ENCODE data around the gene RAB21. TPM values are rescaled to one million over a fixed set of nuclear protein-coding genes. Genes with fewer than 3 reads are reported as not detected.
"Not testable (repeated sequence)": the region's sequence is repeated elsewhere in the genome, so short reads cannot be mapped to it uniquely, and the experiment has no call there.

Gene RAB21
- total and polyA plus RNA-seq, 11 donors, result 25.3 to 236 (median 193) TPM

DNA sequence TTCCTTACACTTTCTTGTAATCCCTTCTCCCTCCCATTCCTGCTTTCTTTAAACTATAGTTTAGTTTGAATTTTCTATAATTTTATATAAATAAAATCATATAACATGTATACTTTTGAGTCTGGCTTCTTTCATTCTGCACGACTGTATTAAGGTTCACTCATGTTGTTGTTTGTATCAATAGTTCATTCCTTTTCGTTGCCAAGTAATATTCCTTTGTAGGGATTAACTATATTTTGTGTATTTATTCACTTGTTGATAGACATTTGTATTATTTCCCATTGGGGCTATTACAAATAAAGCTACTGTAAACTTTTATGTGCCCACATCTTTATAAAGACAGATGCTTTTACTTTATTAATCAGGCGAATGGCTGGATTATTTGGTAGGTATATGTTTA is 45.5 kb downstream of the RAB21 start:
- WGBS, 4 donors, result 86 to 91% (median 89%) methylated on average over 3 of the region's 3 CpGs
- ATAC-seq, result no peak
- H3K9me3 ChIP-seq, result peaks cover 0 to 3% (median 0%) of the 10 kb centered on the region in 12 donors
- intact Hi-C loops (cut with DNase I), result no loop called here
- H3K4me1 ChIP-seq, result peaks cover 0 to 14% (median 0%) of the 10 kb centered on the region in 12 donors
- no peaks in the 10 kb centered on the region for H3K36me3 ChIP-seq
- no peak for TF ChIP-seq POLR2A (IDR thresholded peaks at IDR 0.05)
- TF ChIP-seq, protein P1, sequence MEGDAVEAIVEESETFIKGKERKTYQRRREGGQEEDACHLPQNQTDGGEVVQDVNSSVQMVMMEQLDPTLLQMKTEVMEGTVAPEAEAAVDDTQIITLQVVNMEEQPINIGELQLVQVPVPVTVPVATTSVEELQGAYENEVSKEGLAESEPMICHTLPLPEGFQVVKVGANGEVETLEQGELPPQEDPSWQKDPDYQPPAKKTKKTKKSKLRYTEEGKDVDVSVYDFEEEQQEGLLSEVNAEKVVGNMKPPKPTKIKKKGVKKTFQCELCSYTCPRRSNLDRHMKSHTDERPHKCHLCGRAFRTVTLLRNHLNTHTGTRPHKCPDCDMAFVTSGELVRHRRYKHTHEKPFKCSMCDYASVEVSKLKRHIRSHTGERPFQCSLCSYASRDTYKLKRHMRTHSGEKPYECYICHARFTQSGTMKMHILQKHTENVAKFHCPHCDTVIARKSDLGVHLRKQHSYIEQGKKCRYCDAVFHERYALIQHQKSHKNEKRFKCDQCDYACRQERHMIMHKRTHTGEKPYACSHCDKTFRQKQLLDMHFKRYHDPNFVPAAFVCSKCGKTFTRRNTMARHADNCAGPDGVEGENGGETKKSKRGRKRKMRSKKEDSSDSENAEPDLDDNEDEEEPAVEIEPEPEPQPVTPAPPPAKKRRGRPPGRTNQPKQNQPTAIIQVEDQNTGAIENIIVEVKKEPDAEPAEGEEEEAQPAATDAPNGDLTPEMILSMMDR (IDR thresholded peaks at IDR 0.05), result no peak
- DNase-seq, result no peak
- H3K27me3 ChIP-seq, result no peaks in the 10 kb centered on the region
- no peak overlapping the region for H3K4me3 ChIP-seq
- H3K27ac ChIP-seq, result no peak overlapping the region

DNA sequence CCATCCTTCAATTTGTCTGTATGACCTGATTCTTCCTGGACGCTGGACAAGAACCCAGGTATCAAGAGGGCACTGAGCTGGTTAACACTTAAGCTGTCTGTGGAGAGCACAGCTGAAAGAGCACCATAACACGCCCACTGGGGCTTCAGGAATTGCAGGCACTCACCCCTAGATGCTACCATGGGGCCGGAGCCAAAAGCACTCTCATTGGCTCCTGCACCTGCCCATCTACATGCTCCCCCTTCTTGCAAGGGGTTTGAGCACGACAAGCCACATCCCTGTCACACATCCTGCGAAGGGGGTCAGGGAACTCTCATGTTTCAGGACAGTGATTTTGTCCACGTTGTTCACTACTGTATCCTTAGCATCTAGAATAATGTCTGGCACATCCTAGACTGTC is 49.8 kb downstream of the RAB21 start:
- TF ChIP-seq, protein P1 (IDR thresholded peaks at IDR 0.05), result no peak
- TF ChIP-seq POLR2A (IDR thresholded peaks at IDR 0.05), result no peak
- DNase-seq (no peak), ATAC-seq (no peak)
- Histone ChIP-seq H3K4me3 (no peak overlapping the region), H3K9me3 (peaks cover 0 to 3% (median 0%) of the 10 kb centered on the region in 12 donors), H3K27me3 (no peaks in the 10 kb centered on the region), H3K36me3 (no peaks in the 10 kb centered on the region), H3K4me1 (peaks cover 0 to 3% (median 0%) of the 10 kb centered on the region in 12 donors), H3K27ac (no peak overlapping the region)
- intact Hi-C loops (cut with DNase I), result no loop called here
- WGBS, 4 donors, result 49 to 57% (median 54%) methylated on average over 6 of the region's 6 CpGs

DNA sequence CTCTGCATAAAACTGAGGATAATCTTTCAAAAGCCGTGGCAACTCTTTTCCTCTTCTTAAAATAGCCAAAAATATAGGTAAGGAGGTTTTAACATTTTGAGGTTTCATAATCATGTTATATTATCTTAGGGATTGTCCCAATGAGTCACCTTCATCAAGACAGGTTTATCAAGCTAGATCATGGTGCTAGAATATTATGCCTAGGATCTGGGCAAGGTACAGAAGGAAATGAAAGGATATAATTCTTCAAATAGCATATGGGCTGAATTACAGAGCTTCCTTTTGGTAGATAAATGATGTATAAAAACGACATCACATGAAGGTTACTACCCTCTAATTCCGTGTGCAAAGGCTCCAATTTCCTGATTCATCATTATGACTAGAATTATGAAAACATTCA is 56.3 kb downstream of the RAB21 start:
- Histone ChIP-seq H3K27me3 (peaks cover 0 to 6% (median 0%) of the 10 kb centered on the region in 9 donors), H3K9me3 (no peaks in the 10 kb centered on the region), H3K4me3 (no peak overlapping the region), H3K4me1 (no peaks in the 10 kb centered on the region), H3K36me3 (no peaks in the 10 kb centered on the region), H3K27ac (no peak overlapping the region)
- no peak for ATAC-seq
- no peak for DNase-seq
- TF ChIP-seq, protein P1 (IDR thresholded peaks at IDR 0.05), result no peak
- TF ChIP-seq POLR2A (IDR thresholded peaks at IDR 0.05), result no peak
- intact Hi-C loops (cut with DNase I), result no loop called here
- WGBS, 4 donors, result 53 to 63% (median 58%) methylated on average over 3 of the region's 3 CpGs

DNA sequence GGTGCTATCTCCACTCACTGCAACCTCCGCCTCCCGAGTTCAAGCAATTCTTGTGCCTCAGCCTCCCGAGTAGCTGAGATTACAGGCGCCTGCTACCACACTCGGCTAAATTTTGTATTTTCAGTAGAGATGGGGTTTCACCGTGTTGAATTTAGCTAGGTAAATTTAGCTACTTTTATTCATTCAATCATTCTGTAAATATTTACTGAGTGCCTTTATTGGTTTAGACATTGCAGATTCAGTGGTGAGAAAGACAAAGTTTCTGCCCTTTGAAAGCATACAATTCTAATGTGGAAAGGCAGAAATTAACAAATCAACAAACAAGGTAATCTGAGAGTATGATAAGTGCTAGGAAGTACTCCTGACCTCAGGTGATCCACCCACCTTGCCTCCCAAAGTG is 60.6 kb downstream of the RAB21 start:
- H3K27me3 ChIP-seq; H3K36me3 ChIP-seq; H3K4me3 ChIP-seq; DNase-seq; H3K9me3 ChIP-seq; H3K4me1 ChIP-seq; intact Hi-C loops (cut with DNase I); ATAC-seq; H3K27ac ChIP-seq: not testable (repeated sequence)
- 78 to 86% (median 80%) methylated on average over 6 of the region's 6 CpGs for WGBS, 4 donors

DNA sequence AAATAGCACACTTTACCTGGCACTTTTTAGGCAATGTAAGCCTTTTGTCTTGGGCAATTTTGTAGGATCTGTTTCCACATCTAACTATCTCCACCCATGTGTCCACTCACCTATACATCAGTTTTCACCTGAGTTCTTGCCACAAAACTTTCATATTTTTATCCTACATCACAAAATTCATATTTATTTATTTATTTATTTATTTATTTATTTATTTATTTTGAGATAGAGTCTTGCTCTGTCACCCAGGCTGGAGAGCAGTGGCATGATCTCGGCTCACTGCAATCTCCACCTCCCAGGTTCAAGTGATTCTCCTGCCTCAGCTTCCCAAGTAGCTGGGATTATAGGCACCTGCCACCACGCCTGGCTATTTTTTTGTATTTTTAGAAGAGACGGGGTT is 67.4 kb downstream of the RAB21 start:
- H3K4me1 ChIP-seq; intact Hi-C loops (cut with DNase I); DNase-seq; H3K36me3 ChIP-seq; H3K27ac ChIP-seq; H3K27me3 ChIP-seq; H3K9me3 ChIP-seq; ATAC-seq; H3K4me3 ChIP-seq: not testable (repeated sequence)
- 93 to 96% (median 95%) methylated on average over 3 of the region's 3 CpGs for WGBS, 4 donors
